Thyroid gland (tissue), 4 donors: ENCODE data around the gene PRTFDC1.

Experiments
- CTCF ChIP-seq, 6 experiments: fragments of 200-600 bp in 3 of 6; fragments of 450-650 bp in 3 of 6; sonication (generic) in 3 of 6; IDR thresholded peaks; one replicate each; pipeline ENCODE4 v1.5.1; 2016 to 2019; ENCODE audit warnings: antibody characterized with exemption in 6 of 6, mild to moderate bottlenecking in 2 of 6, inconsistent platforms in 1 of 6, moderate library complexity in 1 of 6
- POLR2A ChIP-seq, 2 donors: fragments of 450-650 bp; IDR thresholded peaks; one replicate each; pipeline ENCODE4 v1.6.1; 2017; ENCODE audit warnings: antibody characterized with exemption in 2 of 2, mild to moderate bottlenecking in 2 of 2, moderate library complexity in 1 of 2

GRCh38 chr10:24926557-24926956 lies 25.8 kb downstream of the PRTFDC1 start:
- TF ChIP-seq POLR2A (IDR thresholded peaks at IDR 0.05) (no peak), CTCF (IDR thresholded peaks at IDR 0.05) (no peak)
